Brain pericyte (primary cell): ENCODE results near the gene C3orf62.

ENCODE experiments used
- DNase-seq: peaks from one replicate; pipeline ENCODE4 v3.0.0-alpha.2; 2012; ENCODE audit warnings: low read depth, low spot score

Gene C3orf62

GRCh38 chr3:49276475-49277382 lies at the start of gene C3orf62:
C3orf62 (minus strand) TSS chr3:49277232; CDS start chr3:49276872, 360 bp downstream.
- peak; percentile 63 for DNase-seq

- DNase-seq, result no peak
Observed at GRCh38 chr3:49324768-49325167, 47.7 kb upstream of the C3orf62 start.

- no peak for DNase-seq
Observed at GRCh38 chr3:49316696-49317457, 39.8 kb upstream of the C3orf62 start.

GRCh38 chr3:49313896-49314688 lies 37.1 kb upstream of the C3orf62 start:
- DNase-seq, result peak; percentile 43

GRCh38 chr3:49311283-49311682 lies 34.3 kb upstream of the C3orf62 start:
- DNase-seq, result no peak

- no peak for DNase-seq
Observed at GRCh38 chr3:49310677-49311076, 33.6 kb upstream of the C3orf62 start.

GRCh38 chr3:49305608-49306007 lies 28.6 kb upstream of the C3orf62 start:
- no peak for DNase-seq

- no peak for DNase-seq
Observed at GRCh38 chr3:49302613-49303012, 25.6 kb upstream of the C3orf62 start.

- no peak for DNase-seq
Observed at GRCh38 chr3:49300595-49300994, 23.6 kb upstream of the C3orf62 start.

- DNase-seq, result no peak
Observed at GRCh38 chr3:49298511-49298910, 21.5 kb upstream of the C3orf62 start.

GRCh38 chr3:49296781-49297411 lies 19.9 kb upstream of the C3orf62 start:
- no peak for DNase-seq

- DNase-seq, result no peak
Observed at GRCh38 chr3:49295489-49296058, 18.5 kb upstream of the C3orf62 start.

GRCh38 chr3:49294343-49294742 lies 17.3 kb upstream of the C3orf62 start:
- DNase-seq, result no peak

GRCh38 chr3:49283997-49284396 lies 7.0 kb upstream of the C3orf62 start:
- no peak for DNase-seq

- no peak for DNase-seq
Observed at GRCh38 chr3:49279376-49279775, 2.3 kb upstream of the C3orf62 start.

GRCh38 chr3:49278548-49278947 lies 1.5 kb upstream of the C3orf62 start:
- no peak for DNase-seq

- DNase-seq, result no peak
Observed at GRCh38 chr3:49277383-49277775, 347 bp upstream of the C3orf62 start.

- no peak for DNase-seq
Observed at GRCh38 chr3:49273825-49274532, 3.1 kb downstream of the C3orf62 start.

GRCh38 chr3:49271047-49271446 lies 6.0 kb downstream of the C3orf62 start:
- no peak for DNase-seq

GRCh38 chr3:49270156-49270500 lies 6.9 kb downstream of the C3orf62 start:
- DNase-seq, result no peak
